IMR-90 (cell line): Measurements from ENCODE around the gene PCCA. TPM values are rescaled to one million over a fixed set of nuclear protein-coding genes. Genes with fewer than 3 reads are reported as not detected.
A peak's percentile ranks its signal among the peaks of the same experiment; 100 is the strongest.

Source experiments
- ATAC-seq: fragments of 200-7000 bp; cut with Tn5 transposase; 2 replicates; pipeline ENCODE4 v1.9.1; 2020; ENCODE audit warnings: low read depth, mild to moderate bottlenecking, moderate library complexity
- BruUV-seq: library from RNA; stranded (reverse); fragments of 400-500 nt; replicated peaks from 2 replicates; lab custom pipeline; 2021; lab: Mats Ljungman, UMichigan
- CTCF ChIA-PET: fragments of 300-600 bp; formaldehyde crosslinking; extraction: SDS; loops from one replicate; lab custom pipeline; 2021; ENCODE audit warnings: antibody characterized with exemption; lab: Yijun Ruan, JAX
- POLR2A ChIA-PET: fragments of 300-600 bp; sonication (Branson Sonifier 250); formaldehyde crosslinking; loops from one replicate; lab custom pipeline; 2022; ENCODE audit warnings: antibody characterized with exemption; ENCODE audit not compliant: unreplicated experiment; lab: Charles Lee
- DNase-seq: peaks from one replicate; pipeline ENCODE4 v3.0.0; 2013
- H2AFZ ChIP-seq: replicated peaks from 2 replicates; pipeline ENCODE3; 2013; ENCODE audit warnings: low read length, mild to moderate bottlenecking; ENCODE audit not compliant: poor library complexity
- H2AK5ac ChIP-seq: 2 replicates; pipeline ENCODE4 v1.6.1; 2013; ENCODE audit warnings: low read depth, low read length, inconsistent platforms
- H2AK9ac ChIP-seq: replicated peaks from 2 replicates; pipeline ENCODE3; 2013; ENCODE audit warnings: mild to moderate bottlenecking, low read depth, low read length, moderate library complexity; ENCODE audit not compliant: poor library complexity
- H2BK120ac ChIP-seq: 2 replicates; pipeline ENCODE4 v1.6.1; 2013; ENCODE audit warnings: low read depth, low read length, inconsistent platforms
- H2BK15ac ChIP-seq: 3 replicates; pipeline ENCODE4 v1.6.1; 2013; ENCODE audit warnings: low read depth, low read length, inconsistent platforms
- H2BK20ac ChIP-seq: 2 replicates; pipeline ENCODE4 v1.6.1; 2013; ENCODE audit warnings: low read depth, mild to moderate bottlenecking, inconsistent platforms, low read length, moderate library complexity
- H2BK5ac ChIP-seq: 2 replicates; pipeline ENCODE4 v1.6.1; 2013; ENCODE audit warnings: mild to moderate bottlenecking, low read depth, low read length, inconsistent platforms; ENCODE audit not compliant: poor library complexity, severe bottlenecking
- H3K14ac ChIP-seq: replicated peaks from 2 replicates; pipeline ENCODE4 v1.6.1; 2013; ENCODE audit warnings: low read depth, low read length, inconsistent platforms
- H3K18ac ChIP-seq: 2 replicates; pipeline ENCODE4 v1.6.1; 2013; ENCODE audit warnings: low read depth, low read length, control low read depth
- H3K23ac ChIP-seq: 2 replicates; pipeline ENCODE4 v1.6.1; 2013; ENCODE audit warnings: low read depth, low read length, inconsistent platforms
- H3K27ac ChIP-seq: 2 replicates; pipeline ENCODE4 v1.5.1; 2013; ENCODE audit warnings: mild to moderate bottlenecking, control low read depth, low read length; ENCODE audit not compliant: insufficient read depth
- H3K27me3 ChIP-seq: 2 replicates; pipeline ENCODE4 v1.6.1; 2013; ENCODE audit warnings: low read length; ENCODE audit not compliant: control insufficient read depth, insufficient read depth
- H3K36me3 ChIP-seq: 2 replicates; pipeline ENCODE4 v1.6.1; 2013; ENCODE audit warnings: low read length, mixed read lengths; ENCODE audit not compliant: control insufficient read depth, insufficient read depth
- H3K4ac ChIP-seq: 2 replicates; pipeline ENCODE4 v1.6.1; 2013; ENCODE audit warnings: low read depth, low read length, inconsistent platforms
- H3K4me1 ChIP-seq: 2 replicates; pipeline ENCODE4 v1.6.1; 2013; ENCODE audit warnings: low read length, mixed read lengths; ENCODE audit not compliant: control insufficient read depth, insufficient read depth
- H3K4me2 ChIP-seq: 2 replicates; pipeline ENCODE4 v1.6.1; 2013; ENCODE audit warnings: low read depth, mild to moderate bottlenecking, control low read depth, low read length, moderate library complexity
- H3K4me3 ChIP-seq: 2 replicates; pipeline ENCODE4 v1.5.1; 2013; ENCODE audit warnings: low read depth, mild to moderate bottlenecking, control low read depth, low read length, moderate library complexity; ENCODE audit not compliant: insufficient read depth
- H3K56ac ChIP-seq: 2 replicates; pipeline ENCODE4 v1.6.1; 2013; ENCODE audit warnings: low read length, inconsistent platforms; ENCODE audit not compliant: insufficient read depth; ENCODE audit errors: extremely low read depth
- H3K79me1 ChIP-seq, 2 experiments: 2 replicates each; pipeline ENCODE4 v1.6.1; 2013; ENCODE audit warnings: low read length in 2 of 2, inconsistent platforms in 1 of 2, low read depth in 1 of 2
- H3K9ac ChIP-seq: 2 replicates; pipeline ENCODE4 v1.6.1; 2013; ENCODE audit warnings: low read depth, low read length, control low read depth
- H3K9me1 ChIP-seq: 2 replicates; pipeline ENCODE4 v1.6.1; 2013; ENCODE audit warnings: low read length, inconsistent platforms; ENCODE audit not compliant: insufficient read depth
- H3K9me3 ChIP-seq: 2 replicates; pipeline ENCODE4 v1.6.1; 2013; ENCODE audit warnings: low read length; ENCODE audit not compliant: control insufficient read depth, insufficient read depth
- H4K20me1 ChIP-seq: 2 replicates; pipeline ENCODE4 v1.6.1; 2013; ENCODE audit warnings: low read length, inconsistent platforms; ENCODE audit not compliant: insufficient read depth
- H4K5ac ChIP-seq: 2 replicates; pipeline ENCODE4 v1.6.1; 2013; ENCODE audit warnings: mild to moderate bottlenecking, low read depth, low read length, control low read depth
- H4K8ac ChIP-seq, 2 experiments: 2 replicates each; pipeline ENCODE4 v1.6.1; 2013; ENCODE audit warnings: low read depth in 2 of 2, low read length in 2 of 2, control low read depth in 1 of 2, inconsistent platforms in 1 of 2
- H4K91ac ChIP-seq: 2 replicates; pipeline ENCODE4 v1.6.1; 2013; ENCODE audit warnings: low read depth, low read length, inconsistent platforms; ENCODE audit not compliant: insufficient read depth
- BHLHE40 ChIP-seq: fragments of 150-350 bp; IDR thresholded peaks from 2 replicates; pipeline ENCODE4 v1.6.1; 2016; ENCODE audit warnings: mild to moderate bottlenecking, low read depth, low read length
- CEBPB ChIP-seq: IDR thresholded peaks from 2 replicates; pipeline ENCODE4 v1.6.1; 2012; ENCODE audit warnings: low read depth, low read length, improper control_type of control experiment
- CHD1 ChIP-seq: IDR thresholded peaks from 2 replicates; pipeline ENCODE4 v1.6.1; 2012; ENCODE audit warnings: low read depth, low read length, improper control_type of control experiment
- CTCF ChIP-seq: conservative IDR thresholded peaks from 2 replicates; pipeline ENCODE4 v1.5.1; 2012; ENCODE audit warnings: mild to moderate bottlenecking, low read depth, low read length, improper control_type of control experiment
- ELK1 ChIP-seq: fragments of 150-350 bp; IDR thresholded peaks from 2 replicates; pipeline ENCODE4 v1.6.1; 2016; ENCODE audit warnings: low read depth, mild to moderate bottlenecking, low read length, moderate library complexity, borderline replicate concordance
- FOS ChIP-seq: fragments of 150-350 bp; IDR thresholded peaks from 2 replicates; pipeline ENCODE4 v1.6.1; 2016; ENCODE audit warnings: low read depth, low read length
- MAFK ChIP-seq: IDR thresholded peaks from 2 replicates; pipeline ENCODE4 v1.6.1; 2012; ENCODE audit warnings: low read depth, low read length, improper control_type of control experiment
- MAZ ChIP-seq: IDR thresholded peaks from 2 replicates; pipeline ENCODE4 v1.6.1; 2012; ENCODE audit warnings: low read depth, mild to moderate bottlenecking, low read length, improper control_type of control experiment, moderate library complexity, borderline replicate concordance
- MXI1 ChIP-seq: IDR thresholded peaks from 2 replicates; pipeline ENCODE4 v1.6.1; 2012; ENCODE audit warnings: low read depth, mild to moderate bottlenecking, low read length, moderate library complexity, borderline replicate concordance
- RAD21 ChIP-seq: IDR thresholded peaks from 2 replicates; pipeline ENCODE4 v1.6.1; 2012; ENCODE audit warnings: low read length, improper control_type of control experiment
- RCOR1 ChIP-seq: IDR thresholded peaks from 2 replicates; pipeline ENCODE4 v1.6.1; 2012; ENCODE audit warnings: mild to moderate bottlenecking, low read length, improper control_type of control experiment; ENCODE audit not compliant: insufficient replicate concordance
- RFX5 ChIP-seq: IDR thresholded peaks from 2 replicates; pipeline ENCODE4 v1.8.0; 2012; ENCODE audit warnings: low read depth, mild to moderate bottlenecking, low read length, moderate library complexity
- SMC3 ChIP-seq: fragments of 150-350 bp; IDR thresholded peaks from 2 replicates; pipeline ENCODE4 v1.6.1; 2016; ENCODE audit warnings: low read depth, mild to moderate bottlenecking, antibody characterized with exemption, low read length, moderate library complexity
- USF2 ChIP-seq: fragments of 150-350 bp; IDR thresholded peaks from 2 replicates; pipeline ENCODE4 v1.6.1; 2017; ENCODE audit warnings: mild to moderate bottlenecking, antibody characterized with exemption, low read length, low read depth
- whole genome bisulfite sequencing, 2 experiments: methylation state at CpG; one replicate each; pipeline versions ENCODE4 v1.1.5 to v1.1.7; 2013; ENCODE audit warnings: missing lambda C conversion rate in 2 of 2; ENCODE audit not compliant: insufficient read length in 1 of 2; ENCODE audit errors: extremely low coverage in 2 of 2; 5-methylcytosine and 5-hydroxymethylcytosine counted together
- dilution Hi-C: fragments of 300-500 bp; cut with HindIII; formaldehyde crosslinking; loops from one replicate; pipeline ENCODE4 v1.14.3; 2018; ENCODE audit warnings: low sequenced_read_pairs; ENCODE audit not compliant: unreplicated experiment
- in situ Hi-C: fragments of 300-500 bp; cut with MboI; formaldehyde crosslinking; loops from 3 replicates; pipeline ENCODE4 v1.14.3; 2019; ENCODE audit warnings: low sequenced_read_pairs, inconsistent platforms, mixed read lengths
- intact Hi-C: fragments of 100-400 bp; cut with micrococcal nuclease; formaldehyde crosslinking; loops from 2 replicates; pipeline ENCODE4 v1.10.0; 2022
- polyA plus RNA-seq, 3 experiments: library from polyadenylated mRNA; depleted of rRNA; stranded (reverse); fragments of >200 nt; gene quantifications; 2 replicates each; pipeline ENCODE4 v1.2.3, GENCODE V29; 2012; ENCODE audit warnings: low replicate concordance in 1 of 3
- total RNA-seq: library from RNA; depleted of rRNA; stranded (reverse); fragments of >200 nt; gene quantifications from 2 replicates; pipeline ENCODE4 v1.2.3, GENCODE V29; 2012

PCCA gene
- total and polyA plus RNA-seq, 2 of the 4 experiments (the other 2 are of a cell fraction): 7.6 to 24.0 TPM

DNA sequence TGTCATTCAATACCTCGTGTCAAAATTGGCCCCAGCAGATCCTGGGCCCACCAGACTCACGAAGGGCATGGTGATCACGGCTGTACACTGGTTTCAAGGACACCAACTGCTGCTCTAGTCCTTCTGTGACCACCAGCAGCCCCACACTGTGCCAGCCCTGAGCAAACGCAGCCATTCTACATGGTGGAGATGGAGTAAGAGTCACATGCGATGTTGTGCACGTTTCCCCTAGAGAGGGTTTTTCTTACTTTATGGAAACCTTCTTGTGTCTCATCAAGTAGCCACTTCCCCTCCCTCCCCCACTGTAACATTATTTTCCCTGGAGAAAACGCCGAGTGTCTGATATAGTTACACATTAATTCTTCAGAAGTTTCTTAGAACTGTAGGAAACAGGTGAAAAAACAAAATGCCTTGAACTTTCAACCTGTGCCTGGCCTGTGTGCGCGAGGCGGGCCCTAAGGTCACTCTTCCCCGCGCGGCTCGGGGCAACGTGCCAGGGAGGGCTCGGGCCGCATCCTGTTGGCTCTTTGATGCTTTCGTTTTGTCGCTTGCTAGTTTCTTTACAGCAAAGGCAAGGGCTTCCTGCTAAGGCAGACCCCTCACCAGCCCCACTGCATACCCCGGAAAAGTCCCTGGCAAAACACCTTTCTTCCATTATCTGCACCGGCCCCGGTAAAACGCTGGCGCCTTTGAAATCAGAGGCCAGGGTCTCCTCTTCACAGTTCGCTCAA lies 455.1 kb downstream of the PCCA start:
- Histone ChIP-seq H4K5ac (no peak overlapping the region), H3K27me3 (no peaks in the 10 kb centered on the region), H2AK5ac (no peak overlapping the region), H3K9me1 (no peaks in the 10 kb centered on the region), H2AK9ac (no peak overlapping the region), H3K4me2 (no peak overlapping the region), H3K18ac (no peak overlapping the region), H2BK120ac (no peak overlapping the region), H3K9me3 (no peaks in the 10 kb centered on the region), H2BK15ac (no peak overlapping the region), H3K4ac (no peak overlapping the region), H3K9ac (no peak overlapping the region), H4K20me1 (no peaks in the 10 kb centered on the region), H3K36me3 (no peaks in the 10 kb centered on the region), H2AFZ (peak overlapping the region; percentile 18), H3K4me1 (peaks cover 7% of the 10 kb centered on the region; the same call in 1 of the 2 replicates), H3K79me1 (no peaks in the 10 kb centered on the region), H2BK5ac (no peak overlapping the region), H3K14ac (no peak overlapping the region), H3K4me3 (no peak overlapping the region), H3K23ac (no peak overlapping the region), H4K91ac (no peak overlapping the region), H3K27ac (no peak overlapping the region), H2BK20ac (no peak overlapping the region), H3K56ac (no peak overlapping the region), H4K8ac (peak overlapping the region in 1 of 2 experiments; percentile 24; a peak in 1 of 4 replicates)
- POLR2A ChIA-PET: no interaction called here
- no peak for DNase-seq
- in situ Hi-C loops: loop anchor here (10.0 kb wide), 1 partner anchor 889 kb away; no protein-coding TSS in a partner anchor
- intact Hi-C loops: loop anchor here (1.0 kb wide), 1 partner anchor 628 kb away; no protein-coding TSS in a partner anchor
- CTCF ChIA-PET: interaction anchor here (0.6 to 1.2 kb wide), 2 partner anchors 543 to 894 kb away, joined by 3 to 4 read pairs; no protein-coding TSS in a partner anchor
- 68% methylated on average over 18 of the region's 26 CpGs; no CpG with 5 or more reads in 1 of the 2 experiments for WGBS, 2 experiments
- no peak for ATAC-seq
- BruUV-seq: no TSS peak
- dilution Hi-C loops: no loop called here
- TF ChIP-seq RAD21 (no peak), CEBPB (no peak), RFX5 (no peak), MXI1 (no peak), BHLHE40 (no peak), FOS (no peak), CTCF (no peak), MAZ (no peak), ELK1 (no peak), CHD1 (no peak), USF2 (no peak), RCOR1 (no peak), SMC3 (no peak), MAFK (no peak)
